GM12873 (cell line): Measurements from ENCODE around the gene AKAP13.

Experiments
- TF ChIP-seq, protein P1 (sequence below): IDR thresholded peaks from 2 replicates; pipeline ENCODE4 v1.5.1; 2012; ENCODE audit warnings: low read depth, mild to moderate bottlenecking, moderate library complexity, low read length, control low read depth; ENCODE audit not compliant: insufficient read depth; ENCODE audit errors: missing control alignments

AKAP13 gene

GRCh38 chr15:85542895-85543331, 162.5 kb downstream of the AKAP13 start:
- TF ChIP-seq, protein P1, sequence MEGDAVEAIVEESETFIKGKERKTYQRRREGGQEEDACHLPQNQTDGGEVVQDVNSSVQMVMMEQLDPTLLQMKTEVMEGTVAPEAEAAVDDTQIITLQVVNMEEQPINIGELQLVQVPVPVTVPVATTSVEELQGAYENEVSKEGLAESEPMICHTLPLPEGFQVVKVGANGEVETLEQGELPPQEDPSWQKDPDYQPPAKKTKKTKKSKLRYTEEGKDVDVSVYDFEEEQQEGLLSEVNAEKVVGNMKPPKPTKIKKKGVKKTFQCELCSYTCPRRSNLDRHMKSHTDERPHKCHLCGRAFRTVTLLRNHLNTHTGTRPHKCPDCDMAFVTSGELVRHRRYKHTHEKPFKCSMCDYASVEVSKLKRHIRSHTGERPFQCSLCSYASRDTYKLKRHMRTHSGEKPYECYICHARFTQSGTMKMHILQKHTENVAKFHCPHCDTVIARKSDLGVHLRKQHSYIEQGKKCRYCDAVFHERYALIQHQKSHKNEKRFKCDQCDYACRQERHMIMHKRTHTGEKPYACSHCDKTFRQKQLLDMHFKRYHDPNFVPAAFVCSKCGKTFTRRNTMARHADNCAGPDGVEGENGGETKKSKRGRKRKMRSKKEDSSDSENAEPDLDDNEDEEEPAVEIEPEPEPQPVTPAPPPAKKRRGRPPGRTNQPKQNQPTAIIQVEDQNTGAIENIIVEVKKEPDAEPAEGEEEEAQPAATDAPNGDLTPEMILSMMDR: no peak

- TF ChIP-seq, protein P1: no peak
Observed at GRCh38 chr15:85543741-85544155, 163.3 kb downstream of the AKAP13 start.

GRCh38 chr15:85545185-85545584, 164.8 kb downstream of the AKAP13 start:
- TF ChIP-seq, protein P1: no peak

DNA sequence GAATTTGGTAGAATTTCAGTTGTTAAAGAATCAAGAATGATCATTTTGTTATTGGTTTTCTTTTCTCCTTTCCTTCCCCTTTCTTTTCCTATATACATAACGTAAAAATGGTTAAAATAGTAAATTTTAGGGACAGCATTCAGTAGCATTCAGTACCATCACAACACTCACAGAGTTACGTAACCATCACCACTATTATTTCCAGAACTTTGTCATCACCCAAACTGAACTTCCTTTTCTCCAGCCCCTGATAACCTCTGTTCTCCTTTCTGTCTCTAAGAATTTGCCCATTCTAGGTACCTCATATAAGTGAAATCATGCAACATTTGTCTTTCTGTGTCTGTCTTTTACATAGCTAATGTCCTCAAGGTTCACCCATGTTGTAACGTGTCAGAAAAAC, 165.3 kb downstream of the AKAP13 start:
- TF ChIP-seq, protein P1: no peak

GRCh38 chr15:85547386-85547785, 167.0 kb downstream of the AKAP13 start:
- TF ChIP-seq, protein P1: no peak

GRCh38 chr15:85550283-85550682, 169.9 kb downstream of the AKAP13 start:
- TF ChIP-seq, protein P1: no peak

GRCh38 chr15:85551221-85551832, 170.9 kb downstream of the AKAP13 start:
- TF ChIP-seq, protein P1: no peak
